ENCODE measurements around the gene FBXO36.
A peak's percentile ranks its signal among the peaks of the same experiment; 100 is the strongest.

The FBXO36 gene

DNA sequence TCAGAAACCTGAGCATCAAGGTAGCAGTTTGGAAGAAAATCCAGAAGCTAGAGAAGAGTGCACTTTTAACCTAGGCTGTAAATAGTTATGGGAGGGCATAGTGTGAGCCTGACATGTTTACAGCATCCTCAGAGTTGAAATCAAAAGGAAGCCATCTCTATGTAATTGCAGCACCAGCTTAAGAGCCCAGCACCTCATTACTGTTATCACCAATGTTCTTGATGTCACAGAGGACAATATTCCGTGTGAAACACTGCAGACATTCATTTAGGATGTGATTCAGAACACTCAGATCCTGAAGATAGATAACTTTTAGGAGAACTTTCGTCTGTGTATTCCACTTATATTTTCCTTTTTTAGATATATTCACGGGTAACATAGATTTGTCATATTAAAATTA is 48.1 kb downstream of the FBXO36 start:
- no peak for DNase-seq (ENCODE audit: low spot score)

- no peak for DNase-seq (ENCODE audit: low spot score)
Measured at GRCh38 chr2:229971298-229971790, 49.0 kb downstream of the FBXO36 start.

DNA sequence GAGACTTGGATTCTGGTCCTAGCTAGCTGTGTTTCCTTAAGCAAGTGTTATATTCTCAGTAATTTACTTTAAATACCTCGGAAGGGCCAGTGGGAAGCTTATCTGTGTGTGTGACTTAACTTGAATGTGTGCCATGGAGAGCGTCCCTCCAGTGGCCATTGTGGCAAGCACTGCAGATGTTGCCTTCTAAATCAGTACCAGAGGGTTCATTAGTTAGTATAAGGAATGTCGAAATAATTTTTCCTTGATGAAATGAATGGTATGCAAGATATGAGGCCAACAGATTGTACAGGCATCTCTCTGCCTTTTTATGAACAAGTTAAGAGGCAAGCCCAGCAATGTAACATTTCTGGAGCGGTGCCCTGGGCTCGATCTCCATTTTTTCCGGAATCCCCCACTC is 52.0 kb downstream of the FBXO36 start:
- no peak for DNase-seq (ENCODE audit: low spot score)

DNA sequence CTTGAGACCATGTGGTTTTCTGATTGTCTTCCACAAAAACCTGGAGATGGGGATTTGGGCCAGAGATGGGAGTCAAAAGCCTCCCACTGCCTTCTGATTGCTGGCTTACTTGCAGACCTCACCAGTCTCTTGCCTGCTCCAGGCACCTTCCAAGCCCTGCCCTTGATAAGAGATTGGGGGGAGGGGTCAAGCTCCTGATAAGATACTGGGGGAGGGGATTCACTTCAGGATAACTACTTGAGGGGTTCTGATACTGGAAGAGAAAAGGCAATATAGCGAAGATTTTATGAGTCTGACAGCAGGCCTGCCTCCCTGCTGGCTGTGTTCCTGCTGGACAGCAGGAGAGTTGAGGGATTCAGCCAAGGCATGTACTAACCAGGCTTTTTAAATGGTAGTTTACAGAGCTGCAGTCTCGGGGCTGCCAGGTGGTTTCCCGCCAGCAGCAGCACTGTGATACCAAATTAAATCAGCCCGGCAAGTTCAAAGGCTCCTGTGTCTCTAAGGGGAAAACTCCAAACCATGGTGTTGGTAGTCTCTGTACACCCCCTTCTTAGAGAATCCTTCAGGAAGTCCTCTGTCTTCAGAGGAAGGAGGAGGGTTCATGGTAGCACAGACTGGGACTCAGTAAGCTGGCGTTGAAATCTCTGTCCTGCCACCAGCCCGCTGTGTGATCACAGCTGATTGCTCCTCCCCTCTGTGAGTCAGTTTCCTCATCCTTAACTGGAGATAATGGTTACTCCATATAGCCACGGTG is 58.3 kb downstream of the FBXO36 start:
- peak; percentile 14 for DNase-seq (ENCODE audit: low spot score)

DNA sequence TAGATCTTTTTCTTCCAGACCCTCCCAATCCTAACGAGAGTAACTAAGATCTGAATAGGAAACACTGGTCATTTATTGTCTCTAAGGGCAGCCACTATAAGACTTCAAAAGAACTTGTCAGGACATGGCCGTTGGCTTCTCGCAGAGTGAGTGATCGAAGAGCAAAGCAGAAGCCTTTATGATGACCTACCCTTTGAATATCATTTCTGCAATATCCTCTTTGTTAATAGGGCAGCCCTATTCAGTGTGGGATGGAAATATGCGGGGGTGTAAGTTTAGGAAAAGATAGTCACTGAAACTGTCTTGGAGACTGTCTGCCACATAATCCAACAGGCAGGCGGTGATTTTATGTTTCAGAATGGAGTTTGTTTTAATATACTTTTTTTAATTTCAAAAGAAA is 70.9 kb downstream of the FBXO36 start:
- no peak for DNase-seq (ENCODE audit: low spot score)

DNA sequence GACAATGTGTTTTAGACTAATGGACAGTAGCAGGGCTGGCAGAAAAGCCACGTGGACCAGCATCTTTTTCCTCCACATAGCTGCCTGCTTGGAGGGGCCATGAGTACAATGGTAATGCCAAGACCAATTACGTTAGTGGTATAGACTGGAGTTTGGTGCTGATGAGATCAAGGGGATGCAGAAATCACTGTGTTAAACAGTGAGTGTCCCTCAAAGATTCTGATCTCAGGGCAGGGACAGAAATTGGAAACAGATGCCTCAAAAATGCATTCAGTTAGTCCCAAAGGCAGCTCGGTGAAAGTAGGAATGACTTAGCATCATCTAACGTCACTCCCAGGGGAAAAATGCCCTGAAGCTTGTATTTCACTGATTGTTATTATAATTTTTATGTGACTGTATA is 74.0 kb downstream of the FBXO36 start:
- DNase-seq (ENCODE audit: low spot score), result no peak

DNA sequence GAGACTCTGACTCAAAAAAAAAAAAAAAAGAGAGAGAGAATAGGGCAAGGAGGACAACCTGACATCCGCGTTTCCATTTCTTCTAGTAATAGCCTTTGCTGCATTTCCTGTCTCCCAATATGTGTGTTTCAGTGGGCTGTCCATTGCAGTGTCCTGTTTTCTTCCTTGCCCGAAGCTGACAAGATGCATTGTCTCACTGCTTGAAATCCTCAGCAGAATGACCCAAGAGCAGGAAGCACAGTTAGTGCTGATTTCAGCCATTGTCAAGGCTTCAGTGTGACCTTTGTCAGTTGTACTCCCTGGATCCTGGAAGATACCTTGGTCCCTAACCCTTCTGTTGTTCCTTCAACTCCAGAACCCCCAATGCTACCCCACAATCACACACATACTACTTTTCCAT is 75.3 kb downstream of the FBXO36 start:
- no peak for DNase-seq (ENCODE audit: low spot score)

GRCh38 chr2:230000118-230000841 is 78.0 kb downstream of the FBXO36 start:
- DNase-seq (ENCODE audit: low spot score), result no peak

DNA sequence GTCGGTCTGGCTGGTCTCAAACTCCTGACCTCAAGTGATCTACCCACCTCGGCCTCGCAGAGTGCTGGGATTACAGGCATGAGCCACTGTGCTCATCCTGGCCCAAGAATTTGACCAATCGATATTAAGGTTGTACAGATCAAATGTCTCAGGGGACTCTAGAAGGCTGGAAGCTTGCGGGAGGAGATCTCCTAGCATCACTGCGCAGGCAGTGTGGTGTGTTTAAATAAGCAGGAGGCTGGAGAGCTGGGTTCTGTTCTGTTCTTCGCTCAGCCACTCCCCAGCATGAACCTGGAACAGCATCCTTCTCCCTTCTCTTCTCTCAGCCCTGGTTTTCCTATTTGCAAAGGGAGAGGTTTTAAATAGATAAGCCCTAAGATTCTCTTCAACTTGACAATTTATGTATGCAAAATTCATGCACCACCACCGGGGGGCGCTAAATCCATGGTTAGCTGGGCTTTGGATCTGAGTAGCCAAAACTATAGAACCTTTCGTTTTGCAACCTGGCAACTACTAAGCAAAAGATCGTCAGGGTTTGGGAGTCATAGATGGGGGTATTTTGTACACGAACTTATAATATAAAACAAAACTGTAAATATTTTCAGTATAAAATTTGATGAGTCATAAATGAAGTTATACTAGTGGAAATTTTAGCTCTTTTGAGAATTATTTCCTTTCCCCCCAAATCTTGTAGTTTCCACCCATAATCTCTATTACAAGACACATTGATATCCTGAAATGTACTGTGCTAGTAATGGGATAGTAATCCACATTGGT is 85.8 kb downstream of the FBXO36 start:
- DNase-seq (ENCODE audit: low spot score), result peak; percentile 51

GRCh38 chr2:230008708-230009066 is 86.4 kb downstream of the FBXO36 start:
- DNase-seq (ENCODE audit: low spot score), result no peak

DNA sequence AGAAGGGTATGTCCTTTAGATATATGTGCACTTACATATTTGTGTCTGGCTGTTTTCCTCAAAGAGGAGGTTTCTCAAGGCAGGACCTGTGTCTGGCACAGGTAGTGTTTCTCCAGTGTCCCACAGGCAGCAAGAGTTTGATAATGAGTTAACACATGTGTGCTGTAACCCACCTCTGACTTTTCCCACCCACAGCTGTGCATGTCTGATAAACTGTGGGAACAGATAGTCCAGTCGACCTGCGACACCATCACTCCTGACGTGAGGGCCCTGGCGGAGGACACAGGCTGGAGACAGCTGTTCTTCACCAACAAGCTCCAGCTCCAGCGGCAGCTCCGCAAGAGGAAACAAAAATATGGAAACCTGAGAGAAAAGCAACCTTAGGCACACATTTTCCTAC is 88.2 kb downstream of the FBXO36 start:
- DNase-seq (ENCODE audit: low spot score), result no peak

DNA sequence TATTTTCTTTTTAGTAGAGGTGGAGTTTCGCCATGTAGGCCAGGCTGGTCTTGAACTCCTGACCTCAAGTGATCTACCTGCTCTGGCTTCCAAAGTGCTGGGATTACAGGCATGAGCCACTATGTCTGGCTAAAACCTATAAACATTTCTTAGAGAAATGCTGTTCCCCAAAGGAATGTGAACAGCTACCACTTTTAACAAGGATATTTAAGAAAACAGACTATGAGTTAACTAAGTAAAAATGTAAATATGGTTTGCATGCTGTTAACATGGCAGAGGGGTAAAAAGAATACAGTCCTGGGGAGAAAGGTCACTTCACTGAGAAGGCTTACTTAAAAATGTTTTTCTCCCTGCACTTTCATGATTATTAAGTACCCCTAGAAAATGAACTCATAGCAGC is 89.3 kb downstream of the FBXO36 start:
- no peak for DNase-seq (ENCODE audit: low spot score)

DNA sequence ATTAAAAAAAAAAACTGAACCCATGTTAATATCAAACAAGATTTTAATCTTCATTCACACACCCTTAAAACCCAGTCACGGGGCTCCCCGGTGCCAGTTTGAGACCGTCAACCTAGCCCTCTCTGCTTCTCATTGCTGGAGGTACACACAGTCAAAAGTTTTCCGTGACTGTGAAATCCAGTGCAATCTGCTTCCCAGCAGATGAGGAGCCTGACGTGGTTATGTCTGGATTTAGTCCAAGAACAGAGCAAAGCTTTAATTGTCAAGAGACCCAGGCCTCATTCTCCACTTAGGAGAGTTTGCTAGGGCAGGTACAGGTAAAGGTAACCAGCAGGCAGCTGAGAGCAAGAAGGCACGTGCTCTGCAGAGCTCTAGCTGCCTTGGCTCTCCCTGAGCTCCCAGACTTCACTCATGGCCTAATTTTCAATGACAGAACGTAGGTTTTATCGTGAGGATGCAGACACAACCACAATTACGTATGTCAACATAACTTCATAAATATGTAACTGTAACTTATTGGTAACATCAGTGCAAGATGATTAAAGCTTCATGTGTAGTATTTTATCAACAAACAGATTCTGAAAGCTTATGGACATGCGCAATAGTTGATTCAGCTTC is 90.1 kb downstream of the FBXO36 start:
- DNase-seq (ENCODE audit: low spot score), result no peak

DNA sequence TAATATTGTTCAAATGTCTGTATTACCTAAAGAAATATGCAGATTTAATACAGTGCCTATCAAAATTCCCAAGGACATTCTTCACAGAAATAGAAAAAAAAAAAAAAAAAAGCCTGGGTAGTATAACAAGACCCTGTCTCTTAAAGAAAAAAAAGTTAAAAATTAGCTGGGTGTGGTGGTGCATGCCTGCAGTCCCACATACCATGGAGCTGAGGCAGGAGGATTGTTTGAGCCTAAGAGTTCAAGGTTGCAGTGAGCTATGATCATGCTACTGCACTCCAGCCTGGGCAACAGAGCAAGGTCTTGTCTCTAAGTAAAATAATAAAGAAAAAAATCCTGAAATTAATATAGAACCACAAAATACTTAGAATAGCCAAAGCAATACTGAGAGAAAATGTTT is 94.5 kb downstream of the FBXO36 start:
- DNase-seq (ENCODE audit: low spot score), result no peak

DNA sequence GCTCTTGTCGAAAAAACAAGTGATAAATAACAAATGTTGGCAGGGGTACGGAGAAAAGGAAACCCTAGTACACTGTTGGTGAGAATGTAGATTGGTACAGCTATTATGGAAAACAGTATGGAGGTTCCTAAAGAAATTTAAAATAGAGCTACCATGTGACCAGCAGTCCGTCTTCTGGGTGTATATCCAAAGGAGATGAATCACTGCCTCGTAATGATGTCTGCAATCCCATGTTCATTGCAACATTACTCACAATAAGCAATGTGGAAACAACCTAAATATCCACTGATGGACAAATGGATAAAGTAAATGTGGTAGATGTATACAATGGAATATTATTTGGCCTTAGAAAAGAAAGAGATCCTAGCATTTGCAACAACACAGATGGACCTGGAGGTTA is 95.8 kb downstream of the FBXO36 start:
- no peak for DNase-seq (ENCODE audit: low spot score)

DNA sequence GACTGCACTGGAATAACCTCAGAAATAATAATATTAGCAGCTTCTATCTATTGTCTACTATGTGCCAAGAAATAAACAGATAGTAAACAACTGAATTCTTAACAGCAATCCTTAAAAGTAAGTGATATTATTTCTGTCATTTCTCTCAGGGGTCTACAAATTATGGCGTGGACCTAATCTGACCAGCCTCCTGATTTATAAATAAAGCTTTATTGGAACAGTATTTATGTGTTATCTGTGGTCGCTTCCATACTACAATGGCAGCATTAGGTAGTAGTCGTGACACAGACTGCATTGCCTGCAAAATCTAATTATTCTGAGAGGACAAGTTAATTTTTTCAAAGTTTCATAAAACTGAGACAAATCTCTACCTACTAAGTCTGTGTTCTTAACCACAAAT is 97.4 kb downstream of the FBXO36 start:
- DNase-seq (ENCODE audit: low spot score), result no peak

- DNase-seq (ENCODE audit: low spot score), result no peak
Measured at GRCh38 chr2:230023313-230023712, 101.0 kb downstream of the FBXO36 start.

DNA sequence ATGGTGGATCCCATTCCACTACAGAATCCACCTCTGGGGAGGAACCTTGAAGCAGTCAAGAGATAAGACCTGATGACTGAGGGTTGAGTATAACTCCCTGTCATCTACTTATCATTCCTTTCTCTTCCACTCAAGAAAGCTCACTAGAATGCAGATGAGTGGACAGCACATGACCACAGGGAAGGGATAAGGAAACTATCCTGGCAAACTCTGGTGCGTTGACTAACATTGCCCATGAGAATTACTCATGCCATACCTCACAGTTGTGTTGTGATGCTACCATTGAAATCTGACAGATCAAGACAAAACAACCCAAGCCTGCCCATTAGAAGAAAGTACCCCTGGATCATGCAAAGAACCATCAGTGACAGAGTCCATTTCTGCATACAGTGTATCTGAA is 119.9 kb downstream of the FBXO36 start:
- no peak for DNase-seq (ENCODE audit: low spot score)

- DNase-seq (ENCODE audit: low spot score), result no peak
Measured at GRCh38 chr2:230043025-230043424, 120.7 kb downstream of the FBXO36 start.

GRCh38 chr2:230043461-230043860 is 121.2 kb downstream of the FBXO36 start:
- DNase-seq (ENCODE audit: low spot score), result no peak

DNA sequence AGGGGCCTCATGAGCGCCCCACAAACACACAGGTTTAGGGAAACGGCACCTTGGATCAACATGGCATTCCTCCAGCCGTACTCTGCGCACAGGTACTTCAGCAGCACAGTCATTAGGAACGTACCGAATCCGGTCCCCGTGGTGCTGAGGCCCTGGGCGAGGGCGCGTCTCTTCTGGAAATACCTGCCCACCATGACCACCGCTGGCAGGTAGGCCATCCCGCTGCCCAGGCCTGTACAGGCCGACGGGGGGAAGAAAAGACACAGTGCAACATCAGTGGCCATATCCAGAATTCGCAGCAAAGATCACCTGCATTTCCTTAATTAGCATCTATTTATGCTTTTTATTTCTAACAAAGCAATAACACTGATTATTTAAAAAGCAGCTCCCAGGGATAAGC is 124.2 kb downstream of the FBXO36 start:
- no peak for DNase-seq (ENCODE audit: low spot score)

GRCh38 chr2:230048010-230048671 is 125.8 kb downstream of the FBXO36 start:
- DNase-seq (ENCODE audit: low spot score), result no peak
